ENCODE results near the gene TDP1. TPM values are rescaled to one million over a fixed set of nuclear protein-coding genes. Genes with fewer than 3 reads are reported as not detected.
"Not testable (repeated sequence)": the region's sequence is repeated elsewhere in the genome, so short reads cannot be mapped to it uniquely, and the experiment has no call there.

The TDP1 gene
- total RNA-seq, 1 donor from 2014 or later = 64.9 TPM

GRCh38 chr14:89986462-89987160, 30.9 kb downstream of the TDP1 start:
- intact Hi-C loops (cut with micrococcal nuclease) = no loop called here

- intact Hi-C loops (cut with micrococcal nuclease) = no loop called here
Measured at GRCh38 chr14:89987161-89987475, 31.4 kb downstream of the TDP1 start.

GRCh38 chr14:89988787-89989186, 33.1 kb downstream of the TDP1 start:
- intact Hi-C loops (cut with micrococcal nuclease) = no loop called here

- intact Hi-C loops (cut with micrococcal nuclease) = no loop called here
Measured at GRCh38 chr14:89990218-89990617, 34.5 kb downstream of the TDP1 start.

GRCh38 chr14:89990623-89991275, 35.0 kb downstream of the TDP1 start:
- intact Hi-C loops (cut with micrococcal nuclease) = no loop called here

- intact Hi-C loops (cut with micrococcal nuclease) = no loop called here
Measured at GRCh38 chr14:89992273-89992672, 36.5 kb downstream of the TDP1 start.

GRCh38 chr14:89996963-89997362, 41.2 kb downstream of the TDP1 start:
- intact Hi-C loops (cut with micrococcal nuclease) = no loop called here

- intact Hi-C loops (cut with micrococcal nuclease) = no loop called here
Measured at GRCh38 chr14:90000935-90001334, 45.2 kb downstream of the TDP1 start.

GRCh38 chr14:90003526-90004307, 48.0 kb downstream of the TDP1 start:
- intact Hi-C loops (cut with micrococcal nuclease) = no loop called here

GRCh38 chr14:90005441-90005840, 49.7 kb downstream of the TDP1 start:
- intact Hi-C loops (cut with micrococcal nuclease) = no loop called here

- intact Hi-C loops (cut with micrococcal nuclease) = no loop called here
Measured at GRCh38 chr14:90005939-90006530, 50.3 kb downstream of the TDP1 start.

GRCh38 chr14:90017371-90017770, 61.6 kb downstream of the TDP1 start:
- intact Hi-C loops (cut with micrococcal nuclease) = no loop called here

- intact Hi-C loops (cut with micrococcal nuclease) = no loop called here
Measured at GRCh38 chr14:90019824-90020523, 64.2 kb downstream of the TDP1 start.

GRCh38 chr14:90023176-90023896, 67.6 kb downstream of the TDP1 start:
- intact Hi-C loops (cut with micrococcal nuclease) = no loop called here

- intact Hi-C loops (cut with micrococcal nuclease) = no loop called here
Measured at GRCh38 chr14:90024910-90025309, 69.2 kb downstream of the TDP1 start.

- intact Hi-C loops (cut with micrococcal nuclease) = not testable (repeated sequence)
Measured at GRCh38 chr14:90026608-90027007, 70.9 kb downstream of the TDP1 start.

GRCh38 chr14:90027842-90028241, 72.1 kb downstream of the TDP1 start:
- intact Hi-C loops (cut with micrococcal nuclease) = no loop called here

- intact Hi-C loops (cut with micrococcal nuclease) = no loop called here
Measured at GRCh38 chr14:90034156-90034555, 78.4 kb downstream of the TDP1 start.

GRCh38 chr14:90034835-90035525, 79.3 kb downstream of the TDP1 start:
- intact Hi-C loops (cut with micrococcal nuclease) = no loop called here

Data from T-helper 2 cell treated with Interferon-gamma antibody and Interleukin-4, amounts not matched to agents 100 ng/mL and 5 ng/mL, for 36 hours (primary cell).